Bronchial epithelial cell (primary cell): ENCODE results near the gene DLG4. TPM values are rescaled to one million over a fixed set of nuclear protein-coding genes. Genes with fewer than 3 reads are reported as not detected.

Experiments used
- DNase-seq: peaks from one replicate; pipeline ENCODE4 v3.0.0-alpha.2; 2010; ENCODE audit warnings: low read depth
- FAIRE-seq: peaks from 2 replicates; lab custom pipeline; 2011; peaks lifted over from hg19 to GRCh38; lab: Jason Lieb, UNC
- H3K27me3 ChIP-seq: 2 replicates; pipeline ENCODE4 v1.5.1; 2011; ENCODE audit warnings: low read length; ENCODE audit not compliant: control insufficient read depth, insufficient read depth
- H3K36me3 ChIP-seq: 2 replicates; pipeline ENCODE4 v1.5.1; 2011; ENCODE audit warnings: low read length; ENCODE audit not compliant: control insufficient read depth, insufficient read depth
- H3K4me3 ChIP-seq: 2 replicates; pipeline ENCODE4 v1.5.1; 2011; ENCODE audit warnings: mild to moderate bottlenecking, low read depth, low read length, control low read depth
- CTCF ChIP-seq: IDR thresholded peaks from 2 replicates; pipeline ENCODE4 v1.5.1; 2011; ENCODE audit warnings: mild to moderate bottlenecking, moderate library complexity, low read length, control low read depth, inconsistent platforms; ENCODE audit not compliant: insufficient read depth, severe bottlenecking
- total RNA-seq: library from RNA; depleted of rRNA; stranded (reverse); fragments of >200 nt; gene quantifications from 2 replicates; pipeline ENCODE4 v1.2.1, GENCODE V29; 2014

DLG4 gene
- total RNA-seq, 1 donor from 2014 or later = 1.8 TPM

- Histone ChIP-seq H3K36me3 (peaks cover 11% of the 10 kb centered on the region), H3K27me3 (no peaks in the 10 kb centered on the region), H3K4me3 (peak overlapping the region; percentile 97)
- FAIRE-seq = no peak
- no peak for DNase-seq
- TF ChIP-seq CTCF = no peak
Observed at GRCh38 chr17:7261379-7262191, 41.9 kb upstream of the DLG4 start.

- Histone ChIP-seq H3K4me3 (peak overlapping the region; percentile 97), H3K27me3 (no peaks in the 10 kb centered on the region), H3K36me3 (peaks cover 11% of the 10 kb centered on the region)
- no peak for FAIRE-seq
- peak; percentile 30 for DNase-seq
- no peak for TF ChIP-seq CTCF
Observed at GRCh38 chr17:7260651-7261378, 41.2 kb upstream of the DLG4 start.

GRCh38 chr17:7260151-7260550 lies 40.5 kb upstream of the DLG4 start:
- FAIRE-seq (no peak), DNase-seq (no peak)
- peak overlapping the region; percentile 97 for H3K4me3 ChIP-seq
- TF ChIP-seq CTCF = no peak
- H3K27me3 ChIP-seq = no peaks in the 10 kb centered on the region
- H3K36me3 ChIP-seq = peaks cover 11% of the 10 kb centered on the region

GRCh38 chr17:7259555-7259889 lies 39.9 kb upstream of the DLG4 start:
- H3K4me3 ChIP-seq = no peak overlapping the region
- H3K27me3 ChIP-seq = no peaks in the 10 kb centered on the region
- FAIRE-seq (no peak), DNase-seq (no peak)
- H3K36me3 ChIP-seq = peaks cover 13% of the 10 kb centered on the region
- TF ChIP-seq CTCF = no peak

- no peak for TF ChIP-seq CTCF
- DNase-seq = peak; percentile 91
- Histone ChIP-seq H3K27me3 (no peaks in the 10 kb centered on the region), H3K36me3 (peaks cover 14% of the 10 kb centered on the region), H3K4me3 (no peak overlapping the region)
- FAIRE-seq = peak; percentile 84
Observed at GRCh38 chr17:7258731-7259554, 39.3 kb upstream of the DLG4 start.
